ENCODE data around the gene CHST14. TPM values are rescaled to one million over a fixed set of nuclear protein-coding genes. Genes with fewer than 3 reads are reported as not detected.

The CHST14 gene
- 1 to 10 TPM; 5.7 to 7.1 TPM for total RNA-seq

DNA sequence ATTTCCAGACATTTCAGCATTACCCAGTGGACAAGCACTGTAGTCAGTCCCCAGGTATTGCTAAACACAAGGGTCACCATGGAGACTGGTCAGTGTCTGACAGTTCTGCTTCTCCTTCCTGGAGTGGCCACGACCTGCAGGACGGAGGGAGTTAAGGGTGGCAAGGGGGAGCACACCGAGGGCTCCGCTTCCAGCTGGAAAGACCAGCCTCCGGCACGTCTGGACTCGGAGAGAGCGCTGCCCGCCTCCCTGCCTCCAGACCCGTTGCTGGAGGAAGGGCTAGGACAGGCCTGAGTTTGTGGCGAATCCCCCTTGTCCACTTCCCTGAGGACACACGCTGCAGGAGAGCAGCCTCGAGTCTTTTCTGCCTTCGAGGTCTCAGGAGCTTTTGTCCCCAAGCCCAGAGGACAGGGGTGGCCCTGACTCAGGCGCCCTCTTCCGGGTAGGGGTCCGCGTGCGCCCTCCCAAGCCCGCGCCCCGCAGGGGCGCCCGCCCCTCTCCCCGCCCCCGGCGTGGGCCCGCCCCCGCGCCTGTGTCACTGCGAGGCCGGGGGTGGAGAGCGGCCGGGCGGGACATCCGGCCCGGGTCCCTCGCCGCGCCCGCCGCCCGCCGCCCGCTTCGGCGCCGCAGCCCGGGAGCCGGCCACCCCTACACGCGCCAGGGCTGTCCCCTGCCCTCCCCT is at the start of gene CHST14:
TSS of gene CHST14 (plus strand) at position 562 of the 682 bp plus-strand sequence. CDS start 230 bp downstream, outside the sequence.
- Mint-ChIP-seq H3K36me3 (peaks cover 3% of the 10 kb centered on the region), H3K4me1 (peaks cover 32% of the 10 kb centered on the region), H3K27me3 (no peaks in the 10 kb centered on the region), H3K27ac (peak within 1 kb of the TSS; percentile 71), H3K4me3 (peak within 1 kb of the TSS; percentile 85), H3K9me3 (no peaks in the 10 kb centered on the region)
- DNase-seq: peak; percentile 62

DNA sequence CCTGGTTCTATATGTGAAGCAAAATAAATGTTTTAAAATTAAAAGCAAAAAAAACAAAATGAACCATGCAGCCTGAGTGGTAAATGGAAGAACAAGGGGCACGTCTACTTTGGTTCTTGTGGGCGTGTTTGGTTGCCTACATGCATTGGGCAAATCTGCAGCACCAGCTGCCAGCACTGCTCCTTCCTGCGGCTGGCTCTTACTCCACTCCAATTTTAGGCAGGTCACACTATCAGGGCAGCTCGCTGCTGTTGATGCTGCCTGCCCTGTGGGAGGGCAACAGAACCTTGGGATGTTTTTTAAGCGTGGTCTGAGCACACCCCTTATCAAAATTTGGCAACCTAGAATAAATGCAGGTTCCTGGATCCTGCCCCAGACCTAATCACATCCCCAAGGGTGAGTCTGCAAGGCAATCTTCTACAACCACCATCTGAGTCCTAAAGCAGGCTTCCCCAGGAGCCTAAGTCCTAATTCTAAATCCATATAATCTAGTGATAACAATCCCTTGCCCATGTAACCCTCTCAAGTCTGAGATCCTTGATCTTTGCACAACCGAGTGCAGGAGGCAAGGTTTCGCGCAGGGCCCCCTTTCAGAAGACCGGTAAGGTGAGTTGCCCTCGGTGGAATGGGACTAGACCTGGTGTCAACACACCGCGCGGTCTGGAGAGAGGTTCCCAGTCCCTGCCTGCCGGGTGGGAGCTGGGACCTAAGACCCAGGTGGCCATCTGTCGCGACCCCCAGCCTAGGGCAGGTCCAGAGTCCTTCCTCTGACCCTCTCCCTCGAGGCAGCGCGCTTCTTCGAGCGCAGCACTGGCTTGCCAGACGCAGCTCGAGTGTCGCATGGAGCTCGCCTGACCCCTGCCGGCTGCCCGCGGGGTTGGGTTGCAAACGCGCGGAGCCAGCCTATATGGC is 49.3 kb upstream of the CHST14 start:
- H3K27ac Mint-ChIP-seq: peak overlapping the region; percentile 28
- H3K9me3 Mint-ChIP-seq: no peaks in the 10 kb centered on the region
- H3K36me3 Mint-ChIP-seq: no peaks in the 10 kb centered on the region
- no peaks in the 10 kb centered on the region for H3K4me1 Mint-ChIP-seq
- DNase-seq: peak; percentile 82
- no peak overlapping the region for H3K4me3 Mint-ChIP-seq
- no peaks in the 10 kb centered on the region for H3K27me3 Mint-ChIP-seq

DNA sequence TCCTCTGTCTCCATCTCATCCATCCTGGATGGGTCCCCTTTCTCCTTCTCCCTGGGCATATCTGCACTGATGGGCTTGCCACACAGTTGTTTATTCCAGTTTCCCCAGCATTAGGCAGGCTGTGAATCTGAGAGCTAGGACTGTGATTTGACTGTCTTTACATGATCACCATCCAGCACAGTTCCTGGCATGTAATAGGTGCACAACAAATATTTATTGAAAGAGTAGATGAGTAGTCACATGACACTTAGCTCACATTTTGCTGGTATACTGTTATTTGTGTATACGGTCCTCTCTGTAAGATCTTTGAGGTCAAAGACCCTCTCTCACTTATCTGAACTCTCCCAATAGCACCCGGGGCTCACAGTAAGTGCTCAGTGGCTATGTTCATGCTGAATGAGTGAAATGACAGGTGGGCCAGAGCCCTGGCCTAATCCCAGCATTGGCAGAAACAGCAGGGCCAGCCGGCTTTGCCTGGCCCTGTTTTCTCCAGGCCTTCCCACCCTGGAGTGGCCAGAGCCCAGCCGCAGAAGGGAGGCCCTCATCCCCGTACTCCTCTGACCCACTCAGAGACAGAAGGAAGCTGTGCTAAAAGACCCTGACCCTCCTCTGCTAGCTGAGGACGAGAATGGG is 46.2 kb upstream of the CHST14 start:
- DNase-seq: no peak
- no peak overlapping the region for H3K27ac Mint-ChIP-seq
- no peak overlapping the region for H3K4me3 Mint-ChIP-seq
- no peaks in the 10 kb centered on the region for H3K36me3 Mint-ChIP-seq
- no peaks in the 10 kb centered on the region for H3K27me3 Mint-ChIP-seq
- no peaks in the 10 kb centered on the region for H3K9me3 Mint-ChIP-seq
- H3K4me1 Mint-ChIP-seq: no peaks in the 10 kb centered on the region

- no peak overlapping the region for H3K4me3 Mint-ChIP-seq
- no peaks in the 10 kb centered on the region for H3K36me3 Mint-ChIP-seq
- no peak overlapping the region for H3K27ac Mint-ChIP-seq
- no peaks in the 10 kb centered on the region for H3K4me1 Mint-ChIP-seq
- H3K27me3 Mint-ChIP-seq: no peaks in the 10 kb centered on the region
- no peaks in the 10 kb centered on the region for H3K9me3 Mint-ChIP-seq
- no peak for DNase-seq
Measured at GRCh38 chr15:40425681-40426080, 45.1 kb upstream of the CHST14 start.

DNA sequence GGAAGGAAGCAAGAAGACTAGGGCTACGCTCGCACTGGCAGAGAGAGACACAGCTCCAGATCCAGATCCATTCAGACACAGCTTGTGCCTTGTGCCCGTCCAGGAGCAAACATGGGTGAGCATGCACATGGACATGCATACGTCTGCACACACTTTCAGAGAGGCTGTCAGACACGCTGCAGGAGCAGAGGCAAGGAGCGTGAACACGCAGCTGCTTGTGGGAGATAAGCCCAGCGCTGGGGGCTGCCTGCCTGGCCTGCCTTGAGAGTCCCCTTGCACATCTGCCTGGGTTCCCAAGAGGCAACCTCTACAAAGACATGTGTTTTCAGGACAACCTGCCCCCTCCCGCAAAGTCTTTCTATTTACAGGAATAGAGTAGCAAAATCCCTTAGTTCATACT is 43.6 kb upstream of the CHST14 start:
- Mint-ChIP-seq H3K4me3 (no peak overlapping the region), H3K4me1 (no peaks in the 10 kb centered on the region), H3K36me3 (no peaks in the 10 kb centered on the region), H3K9me3 (no peaks in the 10 kb centered on the region), H3K27ac (no peak overlapping the region), H3K27me3 (no peaks in the 10 kb centered on the region)
- no peak for DNase-seq

DNA sequence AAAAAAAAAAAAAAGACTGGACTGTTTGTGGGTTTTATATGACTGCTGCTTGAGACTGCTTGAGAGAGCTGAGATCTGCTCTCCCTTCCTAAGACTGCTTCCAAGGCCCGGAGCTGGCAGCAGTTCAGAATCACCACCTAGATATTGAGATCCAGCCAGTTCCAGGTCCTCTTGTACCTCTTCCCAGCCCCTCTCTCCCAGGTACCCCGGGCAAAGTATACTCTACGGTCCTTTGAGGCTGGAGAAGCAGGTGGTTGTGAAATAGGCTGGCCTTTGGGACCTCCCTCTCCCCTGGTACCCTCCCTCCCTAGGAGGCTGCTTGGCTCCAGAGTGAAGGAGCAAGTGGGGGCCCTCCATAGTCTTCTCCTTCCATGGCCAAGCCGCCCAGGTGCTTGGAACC is 42.6 kb upstream of the CHST14 start:
- no peak overlapping the region for H3K27ac Mint-ChIP-seq
- no peaks in the 10 kb centered on the region for H3K36me3 Mint-ChIP-seq
- no peaks in the 10 kb centered on the region for H3K9me3 Mint-ChIP-seq
- H3K4me3 Mint-ChIP-seq: no peak overlapping the region
- H3K4me1 Mint-ChIP-seq: no peaks in the 10 kb centered on the region
- no peak for DNase-seq
- no peaks in the 10 kb centered on the region for H3K27me3 Mint-ChIP-seq

DNA sequence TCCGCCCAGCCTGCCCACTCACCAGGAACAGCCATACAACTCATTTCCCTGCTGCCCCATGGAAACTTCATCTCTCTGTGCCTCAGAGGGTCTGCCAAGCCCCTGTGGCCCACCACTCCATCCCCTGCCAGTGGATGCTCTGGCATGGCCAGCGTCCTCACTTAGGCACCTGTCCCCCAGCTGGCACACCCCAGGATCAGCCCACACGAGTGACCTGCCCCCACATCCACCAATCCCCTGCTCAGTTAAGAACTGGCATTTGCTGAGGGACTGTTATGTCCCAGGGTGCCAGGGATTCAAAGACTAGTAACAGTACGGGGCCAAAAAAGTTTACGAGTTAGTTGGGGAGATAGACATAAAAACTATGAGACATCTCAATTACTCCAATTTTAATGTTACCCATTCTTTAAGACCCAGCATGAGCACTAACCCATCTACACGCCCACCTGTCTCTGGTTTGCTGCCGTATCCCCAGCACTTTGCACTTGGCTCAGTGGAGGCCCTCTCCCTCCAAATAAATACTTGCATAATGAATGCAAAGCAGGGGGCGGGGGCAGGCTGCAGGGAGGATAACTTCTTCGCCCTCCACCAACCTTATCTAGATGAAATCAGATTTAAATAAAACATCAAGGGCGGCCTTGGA is 41.6 kb upstream of the CHST14 start:
- Mint-ChIP-seq H3K27ac (no peak overlapping the region), H3K4me3 (no peak overlapping the region), H3K27me3 (no peaks in the 10 kb centered on the region), H3K9me3 (no peaks in the 10 kb centered on the region), H3K36me3 (no peaks in the 10 kb centered on the region), H3K4me1 (no peaks in the 10 kb centered on the region)
- no peak for DNase-seq

DNA sequence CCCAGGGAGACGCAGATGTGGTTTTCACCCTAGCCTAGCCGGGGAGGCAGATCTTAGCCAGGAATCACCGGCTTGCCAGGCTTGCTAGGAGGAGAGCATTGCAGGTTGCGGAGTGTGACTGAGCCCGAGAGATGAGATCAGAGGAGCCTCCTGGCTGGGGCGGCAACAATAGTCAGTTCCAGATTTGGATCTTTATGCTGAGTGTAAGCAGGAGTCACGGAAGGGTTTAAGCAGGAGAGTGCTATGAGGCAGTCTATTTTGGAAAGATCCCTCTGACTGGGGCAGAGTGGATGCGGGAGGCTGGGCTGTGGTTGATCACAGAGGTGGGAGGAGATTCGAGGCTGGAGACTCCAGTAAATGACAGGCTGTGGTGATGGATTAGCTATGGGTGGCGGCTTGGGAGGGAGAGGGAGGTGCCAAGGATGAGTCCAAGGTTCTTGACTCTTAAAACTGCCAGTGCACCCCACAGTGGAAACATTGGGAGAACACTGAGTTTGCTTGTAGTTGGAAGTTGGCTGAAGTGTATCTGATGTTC is 40.4 kb upstream of the CHST14 start:
- no peak for DNase-seq
- H3K4me1 Mint-ChIP-seq: no peaks in the 10 kb centered on the region
- H3K9me3 Mint-ChIP-seq: no peaks in the 10 kb centered on the region
- no peaks in the 10 kb centered on the region for H3K36me3 Mint-ChIP-seq
- no peak overlapping the region for H3K4me3 Mint-ChIP-seq
- peaks cover 5% of the 10 kb centered on the region for H3K27me3 Mint-ChIP-seq
- no peak overlapping the region for H3K27ac Mint-ChIP-seq

- H3K36me3 Mint-ChIP-seq: no peaks in the 10 kb centered on the region
- no peak for DNase-seq
- no peak overlapping the region for H3K4me3 Mint-ChIP-seq
- peaks cover 17% of the 10 kb centered on the region for H3K4me1 Mint-ChIP-seq
- H3K27ac Mint-ChIP-seq: no peak overlapping the region
- peaks cover 50% of the 10 kb centered on the region for H3K27me3 Mint-ChIP-seq
- H3K9me3 Mint-ChIP-seq: no peaks in the 10 kb centered on the region
Measured at GRCh38 chr15:40435023-40435709, 35.6 kb upstream of the CHST14 start.

- H3K27ac Mint-ChIP-seq: no peak overlapping the region
- peak overlapping the region; percentile 12 for H3K4me3 Mint-ChIP-seq
- no peak for DNase-seq
- H3K36me3 Mint-ChIP-seq: no peaks in the 10 kb centered on the region
- peaks cover 17% of the 10 kb centered on the region for H3K4me1 Mint-ChIP-seq
- H3K27me3 Mint-ChIP-seq: peaks cover 50% of the 10 kb centered on the region
- H3K9me3 Mint-ChIP-seq: no peaks in the 10 kb centered on the region
Measured at GRCh38 chr15:40435710-40436089, 35.1 kb upstream of the CHST14 start.

DNA sequence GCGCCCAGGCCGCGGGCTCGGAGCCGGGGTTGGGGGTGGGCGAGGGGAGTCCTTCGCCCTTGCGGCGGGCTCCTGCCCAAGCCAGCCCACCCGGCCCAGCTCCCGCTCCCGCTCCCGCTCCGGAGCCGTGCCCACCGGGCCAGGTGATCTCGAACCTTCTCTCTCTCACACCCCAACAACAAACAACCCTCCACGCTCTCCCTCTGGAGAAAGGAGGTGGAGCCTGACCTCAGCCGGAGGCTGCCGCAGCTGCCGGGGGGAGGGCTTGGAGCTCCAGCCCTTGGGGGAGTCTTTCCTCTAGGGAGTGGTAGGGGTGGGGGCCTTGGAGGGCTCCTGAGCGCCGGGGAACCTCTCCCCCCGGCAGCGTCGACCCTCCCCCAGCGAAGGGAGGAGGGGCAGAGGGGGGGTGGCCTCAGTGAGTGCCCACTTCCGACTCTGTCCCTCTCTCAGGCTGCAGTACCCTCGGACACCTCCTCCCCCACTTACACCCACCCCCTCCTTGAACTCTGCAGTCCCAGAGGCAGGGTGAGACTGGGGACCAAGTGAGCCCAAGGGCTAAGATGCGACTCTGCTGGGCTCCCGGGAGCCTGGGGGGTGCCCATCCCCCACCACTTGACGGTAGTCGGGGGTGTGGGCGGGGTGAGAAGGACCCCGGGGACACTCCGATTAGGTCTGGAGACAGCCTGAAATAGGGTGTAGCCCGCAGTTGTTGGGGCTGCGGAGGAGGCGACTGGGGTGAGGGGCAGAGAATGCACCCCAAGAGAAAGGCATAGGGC is 34.5 kb upstream of the CHST14 start:
- Mint-ChIP-seq H3K4me3 (peak overlapping the region; percentile 63), H3K36me3 (no peaks in the 10 kb centered on the region), H3K27me3 (peaks cover 50% of the 10 kb centered on the region), H3K4me1 (peaks cover 17% of the 10 kb centered on the region), H3K9me3 (no peaks in the 10 kb centered on the region), H3K27ac (no peak overlapping the region)
- DNase-seq: no peak

DNA sequence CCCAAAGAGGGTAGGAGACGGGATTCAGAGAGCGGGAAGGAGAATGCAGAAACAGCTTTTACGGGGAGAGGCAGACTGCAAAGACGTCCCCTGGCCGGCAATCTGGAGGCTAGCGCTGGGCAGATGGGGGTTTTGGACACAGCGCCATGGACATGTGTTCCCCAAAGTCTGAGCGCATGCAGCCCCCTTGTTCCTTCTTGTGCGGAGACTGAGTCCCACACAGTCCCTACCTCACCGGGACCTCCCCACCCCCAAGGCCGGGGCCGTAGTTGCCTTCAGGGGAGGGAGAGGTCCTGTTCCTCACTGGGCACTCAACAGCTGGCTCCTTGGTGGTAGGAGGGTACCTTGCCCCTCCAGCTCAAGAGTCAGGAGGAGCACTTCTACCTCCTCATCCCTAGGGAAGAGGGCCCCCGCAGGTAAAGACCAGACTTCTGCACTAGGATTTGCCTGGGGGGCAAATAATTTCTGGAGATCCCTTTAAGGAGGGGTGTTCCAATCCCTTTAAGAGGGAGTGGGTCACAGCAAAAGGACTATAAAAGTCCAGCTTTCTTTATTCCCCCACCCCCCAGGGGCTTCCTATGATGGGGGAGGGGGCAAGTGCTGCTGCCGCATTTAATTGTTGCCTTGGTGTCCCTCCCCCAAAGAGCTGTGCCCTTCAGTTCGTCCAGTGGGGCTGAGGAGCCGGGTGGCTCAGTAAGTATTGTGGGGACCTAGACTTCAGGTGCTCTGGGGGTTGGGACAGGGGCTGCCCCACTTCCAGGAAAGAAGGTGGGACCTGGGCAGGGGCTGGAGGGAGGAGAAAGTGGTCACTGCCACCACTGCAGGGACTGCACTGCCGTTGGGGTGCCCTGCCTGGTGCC is 33.7 kb upstream of the CHST14 start:
- Mint-ChIP-seq H3K27ac (no peak overlapping the region), H3K36me3 (no peaks in the 10 kb centered on the region), H3K9me3 (no peaks in the 10 kb centered on the region), H3K4me3 (peak overlapping the region; percentile 4), H3K4me1 (peaks cover 17% of the 10 kb centered on the region), H3K27me3 (peaks cover 50% of the 10 kb centered on the region)
- DNase-seq: no peak
